OCI-LY3 (cell line): ENCODE measurements around the gene CDK12.
A peak's percentile ranks its signal among the peaks of the same experiment; 100 is the strongest.
"Not testable (repeated sequence)": the region's sequence is repeated elsewhere in the genome, so short reads cannot be mapped to it uniquely, and the experiment has no call there.

Source experiments
- H2AFZ ChIP-seq: fragments of 200-600, 300-600 bp; shearing (Covaris generic); 2 replicates; pipeline ENCODE4 v1.6.0; 2014; ENCODE audit warnings: antibody characterized with exemption, low read depth, low read length
- H3K27ac ChIP-seq: fragments of 200-600, 300-600 bp; sonication (generic); 2 replicates; pipeline ENCODE4 v1.5.1; 2014; ENCODE audit warnings: mild to moderate bottlenecking, low read length, moderate library complexity, mixed read lengths
- H3K27me3 ChIP-seq: fragments of 200-600, 300-600 bp; sonication (generic); 2 replicates; pipeline ENCODE4 v1.6.1; 2014; ENCODE audit warnings: low read depth, low read length, mixed read lengths
- H3K36me3 ChIP-seq: fragments of 200-600, 300-600 bp; sonication (generic); replicated peaks from 2 replicates; pipeline ENCODE3; 2014; ENCODE audit warnings: low read depth, low read length, mixed read lengths
- H3K4me1 ChIP-seq: fragments of 300-600, 200-600 bp; sonication (generic); 2 replicates; pipeline ENCODE4 v1.6.1; 2014; ENCODE audit warnings: low read length, mixed read lengths
- H3K4me2 ChIP-seq: fragments of 200-600, 300-600 bp; sonication (generic); 2 replicates; pipeline ENCODE4 v1.6.1; 2014; ENCODE audit warnings: low read length, mixed read lengths
- H3K4me3 ChIP-seq: fragments of 300-600, 200-600 bp; sonication (generic); 2 replicates; pipeline ENCODE4 v1.5.1; 2014; ENCODE audit warnings: antibody characterized with exemption, mild to moderate bottlenecking, low read length, moderate library complexity
- H3K79me2 ChIP-seq: fragments of 300-600, 200-600 bp; shearing (Covaris generic); 2 replicates; pipeline ENCODE4 v1.6.1; 2014; ENCODE audit warnings: mild to moderate bottlenecking, low read length, mixed read lengths
- H3K9ac ChIP-seq: fragments of 300-600, 200-600 bp; shearing (Covaris generic); 2 replicates; pipeline ENCODE4 v1.6.0; 2014; ENCODE audit warnings: mild to moderate bottlenecking, low read length, moderate library complexity
- H3K9me3 ChIP-seq: fragments of 200-600, 300-600 bp; shearing (Covaris generic); 2 replicates; pipeline ENCODE4 v1.6.1; 2014; ENCODE audit warnings: low read length, mixed read lengths; ENCODE audit not compliant: insufficient read depth
- H4K20me1 ChIP-seq: fragments of 200-600, 300-600 bp; sonication (generic); 2 replicates; pipeline ENCODE4 v1.6.1; 2016; ENCODE audit warnings: low read length, mixed read lengths; ENCODE audit not compliant: insufficient read depth
- EZH2phosphoT487 ChIP-seq: fragments of 200-600 bp; shearing (Covaris generic); IDR thresholded peaks from 2 replicates; pipeline ENCODE4 v1.6.1; 2018; ENCODE audit warnings: antibody characterized with exemption, mixed run types, low read depth
- TF ChIP-seq, protein P1 (sequence below): fragments of 200-600, 300-600 bp; sonication (generic); IDR thresholded peaks from 2 replicates; pipeline ENCODE4 v1.5.1; 2014; ENCODE audit warnings: antibody characterized with exemption, low read length, low read depth

CDK12 gene

DNA sequence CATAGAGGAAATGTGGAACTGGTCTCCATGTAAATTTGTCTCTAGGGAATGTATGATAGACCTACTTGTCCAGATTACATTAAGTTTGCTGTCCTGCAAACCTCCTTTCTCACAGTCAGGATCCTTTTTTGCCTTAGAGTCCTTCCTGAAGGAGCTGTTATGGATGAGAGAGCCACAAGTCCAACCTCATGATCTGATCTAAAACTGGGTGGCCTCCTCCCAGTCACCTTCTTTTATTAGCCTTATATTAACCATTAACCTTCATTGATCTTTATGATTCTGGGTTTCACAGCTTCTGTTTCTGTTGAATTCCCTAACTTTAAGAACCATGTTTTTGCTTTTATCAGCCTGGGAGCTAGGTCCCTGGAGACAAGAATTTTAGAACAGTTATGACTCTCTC lies 82.4 kb downstream of the CDK12 start:
- Histone ChIP-seq H3K4me1 (peaks cover 34% of the 10 kb centered on the region), H3K79me2 (no peaks in the 10 kb centered on the region), H3K27ac (no peak overlapping the region), H3K27me3 (no peaks in the 10 kb centered on the region), H2AFZ (no peak overlapping the region), H3K36me3 (peaks cover 6% of the 10 kb centered on the region), H3K4me3 (no peak overlapping the region), H3K9ac (no peak overlapping the region), H4K20me1 (no peaks in the 10 kb centered on the region), H3K4me2 (no peak overlapping the region), H3K9me3 (no peaks in the 10 kb centered on the region)
- TF ChIP-seq EZH2phosphoT487, result no peak
- TF ChIP-seq, protein P1, sequence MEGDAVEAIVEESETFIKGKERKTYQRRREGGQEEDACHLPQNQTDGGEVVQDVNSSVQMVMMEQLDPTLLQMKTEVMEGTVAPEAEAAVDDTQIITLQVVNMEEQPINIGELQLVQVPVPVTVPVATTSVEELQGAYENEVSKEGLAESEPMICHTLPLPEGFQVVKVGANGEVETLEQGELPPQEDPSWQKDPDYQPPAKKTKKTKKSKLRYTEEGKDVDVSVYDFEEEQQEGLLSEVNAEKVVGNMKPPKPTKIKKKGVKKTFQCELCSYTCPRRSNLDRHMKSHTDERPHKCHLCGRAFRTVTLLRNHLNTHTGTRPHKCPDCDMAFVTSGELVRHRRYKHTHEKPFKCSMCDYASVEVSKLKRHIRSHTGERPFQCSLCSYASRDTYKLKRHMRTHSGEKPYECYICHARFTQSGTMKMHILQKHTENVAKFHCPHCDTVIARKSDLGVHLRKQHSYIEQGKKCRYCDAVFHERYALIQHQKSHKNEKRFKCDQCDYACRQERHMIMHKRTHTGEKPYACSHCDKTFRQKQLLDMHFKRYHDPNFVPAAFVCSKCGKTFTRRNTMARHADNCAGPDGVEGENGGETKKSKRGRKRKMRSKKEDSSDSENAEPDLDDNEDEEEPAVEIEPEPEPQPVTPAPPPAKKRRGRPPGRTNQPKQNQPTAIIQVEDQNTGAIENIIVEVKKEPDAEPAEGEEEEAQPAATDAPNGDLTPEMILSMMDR, result no peak

DNA sequence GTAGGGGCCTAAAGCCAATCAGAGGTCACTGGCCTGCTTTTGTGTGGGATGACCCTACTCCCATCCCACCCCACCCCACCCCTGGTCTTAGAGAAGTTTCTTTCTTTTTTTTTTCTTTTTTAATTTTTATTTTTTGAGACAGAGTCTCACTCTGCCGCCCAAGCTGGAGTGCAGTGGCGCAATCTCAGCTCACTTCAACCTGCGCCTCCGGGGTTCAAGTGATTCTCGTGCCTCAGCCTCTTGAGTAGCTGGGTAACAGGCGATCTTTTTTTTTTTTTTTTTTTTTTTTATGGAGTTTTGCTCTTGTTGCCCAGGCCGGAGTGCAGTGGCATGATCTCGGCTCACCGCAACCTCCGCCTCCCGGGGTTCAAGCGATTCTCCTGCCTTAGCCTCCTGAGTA lies 83.1 kb downstream of the CDK12 start:
- H2AFZ ChIP-seq, H4K20me1 ChIP-seq, H3K27me3 ChIP-seq, H3K27ac ChIP-seq, H3K4me2 ChIP-seq, H3K9me3 ChIP-seq, H3K79me2 ChIP-seq, H3K9ac ChIP-seq, H3K36me3 ChIP-seq, H3K4me3 ChIP-seq: not testable (repeated sequence)
- peaks cover 27% of the 10 kb centered on the region for H3K4me1 ChIP-seq

DNA sequence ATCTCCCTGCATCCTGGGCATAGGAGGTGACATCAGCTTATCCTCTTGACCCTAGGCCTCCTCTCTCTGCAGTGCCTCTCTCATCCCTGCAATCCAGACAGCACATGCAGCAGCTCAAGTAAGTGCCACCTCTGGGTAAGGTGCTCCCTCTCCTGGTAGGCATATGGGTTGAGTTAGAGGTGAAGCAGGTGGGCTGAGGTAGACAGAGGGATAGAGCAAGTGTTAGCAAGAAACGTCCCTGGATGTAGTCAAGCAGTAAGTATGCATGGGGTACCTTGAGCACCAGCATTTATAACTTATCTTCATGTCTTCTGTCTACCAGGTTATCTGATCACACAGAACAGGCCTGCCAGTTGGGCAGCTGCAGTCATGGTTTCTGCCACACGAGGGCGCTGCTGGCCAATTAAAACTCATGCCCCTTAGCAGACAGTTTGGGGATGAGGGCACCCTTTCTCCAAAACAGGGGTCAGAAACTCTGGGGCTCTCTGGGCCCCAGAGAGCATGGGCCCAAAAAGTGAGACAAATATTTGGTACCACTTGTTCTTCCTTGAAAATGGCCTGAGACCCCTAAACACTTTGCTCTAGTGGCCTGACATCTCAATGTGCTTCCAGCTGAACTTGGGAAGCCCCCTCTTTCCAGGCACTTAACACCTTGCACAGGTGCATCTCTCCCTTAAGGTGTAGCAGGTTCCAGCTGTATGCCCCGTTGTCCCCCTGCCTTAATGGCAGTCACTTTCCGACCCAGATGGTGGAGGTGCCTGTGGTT lies 86.6 kb downstream of the CDK12 start:
- TF ChIP-seq, protein P1, result peak; percentile 99
- no peak for TF ChIP-seq EZH2phosphoT487
- Histone ChIP-seq H3K4me1 (peaks cover 46% of the 10 kb centered on the region), H3K9ac (no peak overlapping the region), H3K9me3 (no peaks in the 10 kb centered on the region), H3K4me2 (no peak overlapping the region), H3K4me3 (no peak overlapping the region), H3K27ac (peak overlapping the region; percentile 13), H2AFZ (no peak overlapping the region), H3K36me3 (peaks cover 28% of the 10 kb centered on the region), H4K20me1 (no peaks in the 10 kb centered on the region), H3K79me2 (no peaks in the 10 kb centered on the region), H3K27me3 (no peaks in the 10 kb centered on the region)

DNA sequence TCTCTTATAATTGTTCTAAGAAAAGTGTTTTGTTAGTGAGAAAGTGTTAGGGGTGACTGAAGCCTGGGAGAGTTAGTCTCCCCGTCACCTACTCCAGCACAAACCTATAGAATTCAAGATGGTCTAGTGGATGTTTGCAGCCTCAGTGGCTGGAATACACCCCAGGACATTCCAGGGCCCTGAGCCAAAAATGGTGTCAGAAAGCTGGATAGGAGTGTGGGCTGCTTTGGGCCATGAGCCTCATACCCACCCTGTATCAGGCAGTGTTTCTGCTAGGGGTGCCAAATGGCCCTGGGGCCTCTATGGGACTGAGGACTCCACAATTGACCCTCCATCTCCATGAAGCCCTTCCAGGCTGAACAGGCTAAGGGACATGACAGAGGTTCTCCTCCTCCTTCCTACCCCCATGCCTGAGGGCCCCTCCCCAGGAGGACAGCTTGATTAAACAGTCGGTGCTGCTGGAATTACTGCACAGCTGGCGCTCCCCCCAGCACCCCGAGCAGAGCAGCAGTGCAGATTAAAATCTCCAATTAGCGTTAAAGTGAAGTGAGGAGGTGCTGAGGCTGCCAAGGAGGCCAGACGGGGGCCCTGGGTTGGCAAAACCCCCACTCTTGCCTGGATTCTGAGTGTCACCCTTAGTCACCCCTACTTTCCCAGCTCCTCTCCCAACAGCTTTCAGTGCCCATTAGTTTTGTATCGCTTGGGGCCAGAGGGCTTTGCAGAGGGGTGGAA lies 87.4 kb downstream of the CDK12 start:
- Histone ChIP-seq H3K9me3 (no peaks in the 10 kb centered on the region), H3K36me3 (peaks cover 30% of the 10 kb centered on the region), H3K9ac (no peak overlapping the region), H2AFZ (no peak overlapping the region), H4K20me1 (no peaks in the 10 kb centered on the region), H3K79me2 (no peaks in the 10 kb centered on the region), H3K27me3 (no peaks in the 10 kb centered on the region), H3K27ac (no peak overlapping the region), H3K4me1 (peaks cover 46% of the 10 kb centered on the region), H3K4me3 (no peak overlapping the region), H3K4me2 (no peak overlapping the region)
- TF ChIP-seq, protein P1, result no peak
- no peak for TF ChIP-seq EZH2phosphoT487
